ENCODE measurements around the gene MAST3. TPM values are rescaled to one million over a fixed set of nuclear protein-coding genes. Genes with fewer than 3 reads are reported as not detected.

Gene MAST3
- total RNA-seq, 1 experiment from 2014 or later: 14.2 TPM

DNA sequence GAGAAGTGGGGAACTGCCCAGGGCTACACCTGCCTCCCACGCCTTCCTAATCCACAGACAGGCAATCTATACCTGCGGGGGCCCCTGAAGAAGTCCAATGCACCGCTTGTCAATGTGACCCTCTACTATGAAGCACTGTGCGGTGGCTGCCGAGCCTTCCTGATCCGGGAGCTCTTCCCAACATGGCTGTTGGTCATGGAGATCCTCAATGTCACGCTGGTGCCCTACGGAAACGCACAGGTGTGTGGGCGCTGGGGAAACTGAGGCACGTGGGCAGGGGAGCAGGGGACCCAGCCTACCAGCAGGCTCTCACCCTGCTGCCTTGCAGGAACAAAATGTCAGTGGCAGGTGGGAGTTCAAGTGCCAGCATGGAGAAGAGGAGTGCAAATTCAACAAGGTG, 77.4 kb downstream of the MAST3 start:
- ChIA-PET RAD21 (ENCODE audit: low non-redundant PET in 1 of 2, low total read pairs in 2 of 2, uncharacterized antibody in 2 of 2, unreplicated experiment in 2 of 2) (no interaction called here), CTCF (interaction anchor here (1.3 kb wide), 2 partner anchors 62 to 77 kb away, joined by 3 to 6 read pairs; no protein-coding TSS in a partner anchor), POLR2A (interaction anchor here (1.0 to 1.1 kb wide), 2 partner anchors 17 to 20 kb away, joined by 3 to 4 read pairs; no protein-coding TSS in a partner anchor)
- Histone ChIP-seq H3K4me1 (ENCODE audit: control insufficient read depth in 1 of 2, insufficient read depth in 2 of 2, low read length in 2 of 2) (peaks cover 11 to 20% of the 10 kb centered on the region in 2 experiments), H3K79me2 (ENCODE audit: insufficient read depth, low read length) (peaks cover 10% of the 10 kb centered on the region; the same call in 1 of the 2 replicates), H3K36me3 (ENCODE audit: control insufficient read depth in 1 of 2, insufficient read depth in 2 of 2, low read length in 2 of 2) (peaks cover 8 to 14% of the 10 kb centered on the region in 2 experiments; a peak in 2 of 4 replicates), H3K27ac (ENCODE audit: low read depth, low read length) (peak overlapping the region; percentile 78), H4K20me1 (ENCODE audit: insufficient read depth) (no peaks in the 10 kb centered on the region), H3K9me2 (ENCODE audit: insufficient read depth) (no peaks in the 10 kb centered on the region), H3K9me3 (ENCODE audit: control insufficient read depth in 1 of 2, insufficient read depth in 1 of 2, low read depth in 1 of 2, low read length in 2 of 2) (no peaks in the 10 kb centered on the region), H3K4me3 (replicated peaks in 1 of 2; ENCODE audit: low read depth in 1 of 2, low read length in 2 of 2) (peak overlapping the region; percentile 72 to 85), H3K9ac (ENCODE audit: low read length) (peak overlapping the region; percentile 73), H3K4me2 (ENCODE audit: low read length) (peak overlapping the region; percentile 89), H3K27me3 (ENCODE audit: insufficient read depth, low read length) (no peaks in the 10 kb centered on the region), H2AFZ (ENCODE audit: low read depth, low read length, poor library complexity, severe bottlenecking) (no peak overlapping the region)
- DNase-seq (ENCODE audit: low read depth, low spot score) (no peak), ATAC-seq (no peak)
- intact Hi-C loops (cut with micrococcal nuclease): no loop called here
- no peak for TF ChIP-seq SP1 (IDR thresholded peaks at IDR 0.05; ENCODE audit: low read depth)
- TF ChIP-seq, protein P1, sequence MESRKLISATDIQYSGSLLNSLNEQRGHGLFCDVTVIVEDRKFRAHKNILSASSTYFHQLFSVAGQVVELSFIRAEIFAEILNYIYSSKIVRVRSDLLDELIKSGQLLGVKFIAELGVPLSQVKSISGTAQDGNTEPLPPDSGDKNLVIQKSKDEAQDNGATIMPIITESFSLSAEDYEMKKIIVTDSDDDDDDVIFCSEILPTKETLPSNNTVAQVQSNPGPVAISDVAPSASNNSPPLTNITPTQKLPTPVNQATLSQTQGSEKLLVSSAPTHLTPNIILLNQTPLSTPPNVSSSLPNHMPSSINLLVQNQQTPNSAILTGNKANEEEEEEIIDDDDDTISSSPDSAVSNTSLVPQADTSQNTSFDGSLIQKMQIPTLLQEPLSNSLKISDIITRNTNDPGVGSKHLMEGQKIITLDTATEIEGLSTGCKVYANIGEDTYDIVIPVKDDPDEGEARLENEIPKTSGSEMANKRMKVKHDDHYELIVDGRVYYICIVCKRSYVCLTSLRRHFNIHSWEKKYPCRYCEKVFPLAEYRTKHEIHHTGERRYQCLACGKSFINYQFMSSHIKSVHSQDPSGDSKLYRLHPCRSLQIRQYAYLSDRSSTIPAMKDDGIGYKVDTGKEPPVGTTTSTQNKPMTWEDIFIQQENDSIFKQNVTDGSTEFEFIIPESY (IDR thresholded peaks at IDR 0.05; ENCODE audit: extremely low read depth, insufficient replicate concordance, low read length): no peak
- TF ChIP-seq ZNF274 (IDR thresholded peaks at IDR 0.05; ENCODE audit: low read depth, low read length): no peak
- TF ChIP-seq SRF (IDR thresholded peaks at IDR 0.05; ENCODE audit: low read depth): no peak
- no peak for TF ChIP-seq JUND (IDR thresholded peaks at IDR 0.05)
- TF ChIP-seq CBX3 (IDR thresholded peaks at IDR 0.05; ENCODE audit: low read depth): no peak
- TF ChIP-seq SIN3A (IDR thresholded peaks at IDR 0.05; ENCODE audit: low read depth): no peak
- TF ChIP-seq FOSL1 (IDR thresholded peaks at IDR 0.05; ENCODE audit: low read depth): no peak
- no peak for TF ChIP-seq TCF7L2 (IDR thresholded peaks at IDR 0.05; ENCODE audit: borderline replicate concordance, extremely low read depth, insufficient read depth, insufficient read length)
- TF ChIP-seq, protein P2, sequence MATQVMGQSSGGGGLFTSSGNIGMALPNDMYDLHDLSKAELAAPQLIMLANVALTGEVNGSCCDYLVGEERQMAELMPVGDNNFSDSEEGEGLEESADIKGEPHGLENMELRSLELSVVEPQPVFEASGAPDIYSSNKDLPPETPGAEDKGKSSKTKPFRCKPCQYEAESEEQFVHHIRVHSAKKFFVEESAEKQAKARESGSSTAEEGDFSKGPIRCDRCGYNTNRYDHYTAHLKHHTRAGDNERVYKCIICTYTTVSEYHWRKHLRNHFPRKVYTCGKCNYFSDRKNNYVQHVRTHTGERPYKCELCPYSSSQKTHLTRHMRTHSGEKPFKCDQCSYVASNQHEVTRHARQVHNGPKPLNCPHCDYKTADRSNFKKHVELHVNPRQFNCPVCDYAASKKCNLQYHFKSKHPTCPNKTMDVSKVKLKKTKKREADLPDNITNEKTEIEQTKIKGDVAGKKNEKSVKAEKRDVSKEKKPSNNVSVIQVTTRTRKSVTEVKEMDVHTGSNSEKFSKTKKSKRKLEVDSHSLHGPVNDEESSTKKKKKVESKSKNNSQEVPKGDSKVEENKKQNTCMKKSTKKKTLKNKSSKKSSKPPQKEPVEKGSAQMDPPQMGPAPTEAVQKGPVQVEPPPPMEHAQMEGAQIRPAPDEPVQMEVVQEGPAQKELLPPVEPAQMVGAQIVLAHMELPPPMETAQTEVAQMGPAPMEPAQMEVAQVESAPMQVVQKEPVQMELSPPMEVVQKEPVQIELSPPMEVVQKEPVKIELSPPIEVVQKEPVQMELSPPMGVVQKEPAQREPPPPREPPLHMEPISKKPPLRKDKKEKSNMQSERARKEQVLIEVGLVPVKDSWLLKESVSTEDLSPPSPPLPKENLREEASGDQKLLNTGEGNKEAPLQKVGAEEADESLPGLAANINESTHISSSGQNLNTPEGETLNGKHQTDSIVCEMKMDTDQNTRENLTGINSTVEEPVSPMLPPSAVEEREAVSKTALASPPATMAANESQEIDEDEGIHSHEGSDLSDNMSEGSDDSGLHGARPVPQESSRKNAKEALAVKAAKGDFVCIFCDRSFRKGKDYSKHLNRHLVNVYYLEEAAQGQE (IDR thresholded peaks at IDR 0.05; ENCODE audit: low read depth): no peak
- TF ChIP-seq, protein P3, sequence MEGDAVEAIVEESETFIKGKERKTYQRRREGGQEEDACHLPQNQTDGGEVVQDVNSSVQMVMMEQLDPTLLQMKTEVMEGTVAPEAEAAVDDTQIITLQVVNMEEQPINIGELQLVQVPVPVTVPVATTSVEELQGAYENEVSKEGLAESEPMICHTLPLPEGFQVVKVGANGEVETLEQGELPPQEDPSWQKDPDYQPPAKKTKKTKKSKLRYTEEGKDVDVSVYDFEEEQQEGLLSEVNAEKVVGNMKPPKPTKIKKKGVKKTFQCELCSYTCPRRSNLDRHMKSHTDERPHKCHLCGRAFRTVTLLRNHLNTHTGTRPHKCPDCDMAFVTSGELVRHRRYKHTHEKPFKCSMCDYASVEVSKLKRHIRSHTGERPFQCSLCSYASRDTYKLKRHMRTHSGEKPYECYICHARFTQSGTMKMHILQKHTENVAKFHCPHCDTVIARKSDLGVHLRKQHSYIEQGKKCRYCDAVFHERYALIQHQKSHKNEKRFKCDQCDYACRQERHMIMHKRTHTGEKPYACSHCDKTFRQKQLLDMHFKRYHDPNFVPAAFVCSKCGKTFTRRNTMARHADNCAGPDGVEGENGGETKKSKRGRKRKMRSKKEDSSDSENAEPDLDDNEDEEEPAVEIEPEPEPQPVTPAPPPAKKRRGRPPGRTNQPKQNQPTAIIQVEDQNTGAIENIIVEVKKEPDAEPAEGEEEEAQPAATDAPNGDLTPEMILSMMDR (IDR thresholded peaks at IDR 0.05 in 2 of 3, conservative IDR thresholded peaks at IDR 0.05 in 1 of 3; ENCODE audit: borderline replicate concordance in 1 of 3, insufficient read depth in 1 of 3, low read depth in 2 of 3, low read length in 2 of 3): no peak
- no peak for TF ChIP-seq CEBPB (IDR thresholded peaks at IDR 0.05; ENCODE audit: low read depth)
- no peak for TF ChIP-seq POLR2AphosphoS5 (IDR thresholded peaks at IDR 0.05; ENCODE audit: low read depth, low read length)
- TF ChIP-seq EZH2 (IDR thresholded peaks at IDR 0.05): no peak
- TF ChIP-seq RAD21 (IDR thresholded peaks at IDR 0.05; ENCODE audit: low read depth): no peak
- TF ChIP-seq YY1 (IDR thresholded peaks at IDR 0.05; ENCODE audit: extremely low read depth, insufficient replicate concordance, low read depth, low read length): no peak
- no peak for TF ChIP-seq POLR2A (IDR thresholded peaks at IDR 0.05; ENCODE audit: borderline replicate concordance, extremely low read depth, insufficient read depth, insufficient read length)
- TF ChIP-seq ZFX (IDR thresholded peaks at IDR 0.05): no peak
- BruUV-seq (replicated peaks): no TSS peak

All from HCT116 (cell line).